Measurements from ENCODE around the gene PLCD1. TPM values are rescaled to one million over a fixed set of nuclear protein-coding genes. Genes with fewer than 3 reads are reported as not detected.
A peak's percentile ranks its signal among the peaks of the same experiment; 100 is the strongest.
"Not testable (repeated sequence)": the region's sequence is repeated elsewhere in the genome, so short reads cannot be mapped to it uniquely, and the experiment has no call there.

The PLCD1 gene
- total RNA-seq, 2 donors from 2014 or later, result 7.9 to 12.2 TPM

DNA sequence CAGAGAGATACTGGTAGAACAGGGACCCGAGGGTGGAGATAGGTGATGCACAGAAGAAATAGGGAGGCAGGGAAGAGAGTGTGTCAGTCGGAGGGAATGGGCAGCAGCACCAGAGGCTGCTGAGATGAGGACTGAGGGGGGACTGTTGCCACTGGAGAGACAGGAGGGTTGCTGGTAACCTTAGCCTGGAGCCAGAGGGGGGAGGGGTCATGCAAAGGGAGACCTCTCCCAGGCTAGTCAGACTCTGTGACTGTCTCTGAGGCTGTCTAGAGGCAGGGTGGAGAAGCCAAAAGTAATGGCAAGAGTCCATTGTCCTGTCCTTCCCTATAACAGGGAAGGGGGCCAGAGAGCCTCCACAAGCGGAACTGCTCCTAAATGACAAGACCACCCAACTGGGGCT, 7.5 kb upstream of the PLCD1 start:
- TF ChIP-seq, protein P1, sequence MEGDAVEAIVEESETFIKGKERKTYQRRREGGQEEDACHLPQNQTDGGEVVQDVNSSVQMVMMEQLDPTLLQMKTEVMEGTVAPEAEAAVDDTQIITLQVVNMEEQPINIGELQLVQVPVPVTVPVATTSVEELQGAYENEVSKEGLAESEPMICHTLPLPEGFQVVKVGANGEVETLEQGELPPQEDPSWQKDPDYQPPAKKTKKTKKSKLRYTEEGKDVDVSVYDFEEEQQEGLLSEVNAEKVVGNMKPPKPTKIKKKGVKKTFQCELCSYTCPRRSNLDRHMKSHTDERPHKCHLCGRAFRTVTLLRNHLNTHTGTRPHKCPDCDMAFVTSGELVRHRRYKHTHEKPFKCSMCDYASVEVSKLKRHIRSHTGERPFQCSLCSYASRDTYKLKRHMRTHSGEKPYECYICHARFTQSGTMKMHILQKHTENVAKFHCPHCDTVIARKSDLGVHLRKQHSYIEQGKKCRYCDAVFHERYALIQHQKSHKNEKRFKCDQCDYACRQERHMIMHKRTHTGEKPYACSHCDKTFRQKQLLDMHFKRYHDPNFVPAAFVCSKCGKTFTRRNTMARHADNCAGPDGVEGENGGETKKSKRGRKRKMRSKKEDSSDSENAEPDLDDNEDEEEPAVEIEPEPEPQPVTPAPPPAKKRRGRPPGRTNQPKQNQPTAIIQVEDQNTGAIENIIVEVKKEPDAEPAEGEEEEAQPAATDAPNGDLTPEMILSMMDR (IDR thresholded peaks at IDR 0.05), result no peak
- TF ChIP-seq POLR2A (IDR thresholded peaks at IDR 0.05), result no peak
- Histone ChIP-seq H3K27ac (no peak overlapping the region), H3K9me3 (no peaks in the 10 kb centered on the region), H3K4me3 (no peak overlapping the region), H3K27me3 (peaks cover 0 to 7% of the 10 kb centered on the region in 2 donors), H3K4me1 (peaks cover 9% of the 10 kb centered on the region), H3K36me3 (replicated peaks in 1 of 2; ENCODE audit: insufficient read depth in 1 of 2, low read depth in 2 of 2) (no peaks in the 10 kb centered on the region)
- DNase-seq (no peak), ATAC-seq (no peak)
- WGBS, 2 donors, result 75 to 86% methylated on average over 3 of the region's 3 CpGs
- intact Hi-C loops (cut with DNase I), result no loop called here

DNA sequence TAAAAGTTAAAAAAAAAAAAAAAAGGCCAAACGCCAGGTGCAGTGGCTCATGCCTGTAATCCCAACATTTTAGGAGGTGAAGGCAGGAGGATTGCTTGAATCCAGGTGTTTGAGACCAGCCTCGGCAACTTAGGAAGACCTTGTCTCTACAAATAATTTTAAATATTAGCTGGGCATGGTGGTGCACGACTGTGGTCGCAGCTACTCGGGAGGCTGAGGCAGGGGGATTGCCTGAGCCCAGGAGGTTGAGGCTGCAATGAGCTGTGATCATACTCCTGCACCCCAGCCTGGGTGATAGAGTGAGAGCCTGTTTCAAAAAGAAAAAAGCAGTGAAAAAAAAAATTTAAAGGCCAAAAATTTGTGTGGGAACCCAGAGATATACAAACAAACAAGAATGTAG, 6.8 kb upstream of the PLCD1 start:
- H3K27ac ChIP-seq, result no peak overlapping the region
- H3K9me3 ChIP-seq, result no peaks in the 10 kb centered on the region
- no peak for ATAC-seq
- H3K36me3 ChIP-seq (replicated peaks in 1 of 2; ENCODE audit: insufficient read depth in 1 of 2, low read depth in 2 of 2), result no peaks in the 10 kb centered on the region
- peaks cover 0 to 7% of the 10 kb centered on the region in 2 donors for H3K27me3 ChIP-seq
- no peak overlapping the region for H3K4me3 ChIP-seq
- 90 to 91% methylated on average over 5 of the region's 5 CpGs for WGBS, 2 donors
- peaks cover 9% of the 10 kb centered on the region for H3K4me1 ChIP-seq
- intact Hi-C loops (cut with DNase I), result no loop called here
- no peak for DNase-seq
- no peak for TF ChIP-seq POLR2A (IDR thresholded peaks at IDR 0.05)
- TF ChIP-seq, protein P1 (IDR thresholded peaks at IDR 0.05), result no peak

DNA sequence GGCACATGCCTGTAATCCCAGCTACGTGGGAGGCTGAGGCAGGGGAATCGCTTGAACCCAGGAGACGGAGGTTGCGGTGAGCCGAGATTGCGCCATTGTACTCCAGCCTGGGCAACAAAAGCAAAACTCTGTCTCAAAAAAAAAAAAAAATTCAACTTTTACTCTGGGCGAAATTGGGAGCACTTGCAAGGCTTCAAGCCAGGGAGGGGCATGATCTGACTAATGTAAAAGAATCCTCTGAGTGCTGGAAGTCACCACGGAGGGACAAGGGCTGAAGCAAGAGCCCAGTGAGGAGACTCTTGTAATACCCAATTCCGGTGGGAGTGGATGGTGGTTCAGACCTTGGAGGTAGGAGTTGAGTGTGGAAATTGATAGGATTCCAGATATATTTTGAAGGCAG, 4.9 kb upstream of the PLCD1 start:
- H3K36me3 ChIP-seq (replicated peaks in 1 of 2; ENCODE audit: insufficient read depth in 1 of 2, low read depth in 2 of 2); H3K9me3 ChIP-seq; DNase-seq; ATAC-seq; intact Hi-C loops (cut with DNase I); H3K27ac ChIP-seq; H3K4me3 ChIP-seq; H3K27me3 ChIP-seq: not testable (repeated sequence)
- peaks cover 17% of the 10 kb centered on the region for H3K4me1 ChIP-seq
- 86% methylated on average over 9 of the region's 9 CpGs for WGBS, 2 donors

DNA sequence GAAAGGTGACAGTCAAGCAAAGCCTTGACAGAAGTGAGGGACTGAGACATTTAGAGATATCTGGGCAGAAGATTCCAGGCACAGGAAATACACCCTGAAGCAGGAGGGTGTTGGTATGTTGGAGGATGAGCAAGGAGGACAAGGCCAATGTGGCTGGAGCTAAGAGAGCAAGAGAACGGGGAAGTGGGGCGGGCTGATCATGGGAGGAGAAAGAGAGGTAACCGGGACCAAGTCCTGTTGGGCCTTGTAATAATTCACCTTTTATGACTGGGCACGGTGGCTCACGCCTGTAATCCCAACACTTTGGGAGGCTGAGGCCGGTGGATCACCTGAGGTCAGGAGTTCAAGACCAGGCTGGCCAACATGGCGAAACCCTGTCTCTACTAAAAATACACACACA, 4.1 kb upstream of the PLCD1 start:
- ATAC-seq; intact Hi-C loops (cut with DNase I); DNase-seq; H3K36me3 ChIP-seq (replicated peaks in 1 of 2; ENCODE audit: insufficient read depth in 1 of 2, low read depth in 2 of 2); H3K27ac ChIP-seq; H3K4me3 ChIP-seq; H3K9me3 ChIP-seq; H3K27me3 ChIP-seq: not testable (repeated sequence)
- WGBS, 2 donors, result 86 to 94% methylated on average over 7 of the region's 7 CpGs
- peaks cover 16% of the 10 kb centered on the region for H3K4me1 ChIP-seq

DNA sequence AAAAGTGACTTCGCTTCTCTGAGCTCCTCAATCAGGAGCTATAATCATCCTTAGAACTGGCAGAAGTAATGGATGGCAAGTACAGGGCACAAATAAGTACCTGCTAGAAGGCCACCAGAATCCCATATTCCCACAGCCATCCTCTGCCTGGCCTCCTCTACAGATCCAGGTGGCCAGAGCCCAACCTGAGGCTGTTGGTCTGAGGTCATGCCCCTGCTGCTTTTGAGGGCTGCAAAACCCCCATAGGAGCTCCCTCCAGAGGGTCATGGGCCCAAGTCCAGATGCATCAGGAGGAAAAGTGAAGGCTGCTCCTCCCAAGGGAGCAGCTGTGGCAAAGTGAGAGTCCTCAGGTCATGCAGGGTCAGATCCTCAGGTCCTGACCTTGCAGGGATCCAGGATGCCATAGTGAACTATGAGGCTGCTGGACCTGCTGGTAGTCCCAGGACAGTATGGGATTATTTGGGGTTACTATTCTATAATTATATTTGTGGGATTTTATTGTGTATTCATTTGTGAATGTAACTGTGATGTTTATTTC, 3.0 kb upstream of the PLCD1 start:
- 73 to 100% methylated on average over 1 of the region's 1 CpG for WGBS, 2 donors
- Histone ChIP-seq H3K4me1 (peaks cover 17% of the 10 kb centered on the region), H3K36me3 (replicated peaks in 1 of 2; ENCODE audit: insufficient read depth in 1 of 2, low read depth in 2 of 2) (no peaks in the 10 kb centered on the region), H3K27ac (no peak overlapping the region), H3K9me3 (no peaks in the 10 kb centered on the region), H3K27me3 (no peaks in the 10 kb centered on the region), H3K4me3 (no peak overlapping the region)
- intact Hi-C loops (cut with DNase I), result no loop called here
- no peak for ATAC-seq
- DNase-seq, result no peak
- TF ChIP-seq POLR2A (IDR thresholded peaks at IDR 0.05), result no peak

DNA sequence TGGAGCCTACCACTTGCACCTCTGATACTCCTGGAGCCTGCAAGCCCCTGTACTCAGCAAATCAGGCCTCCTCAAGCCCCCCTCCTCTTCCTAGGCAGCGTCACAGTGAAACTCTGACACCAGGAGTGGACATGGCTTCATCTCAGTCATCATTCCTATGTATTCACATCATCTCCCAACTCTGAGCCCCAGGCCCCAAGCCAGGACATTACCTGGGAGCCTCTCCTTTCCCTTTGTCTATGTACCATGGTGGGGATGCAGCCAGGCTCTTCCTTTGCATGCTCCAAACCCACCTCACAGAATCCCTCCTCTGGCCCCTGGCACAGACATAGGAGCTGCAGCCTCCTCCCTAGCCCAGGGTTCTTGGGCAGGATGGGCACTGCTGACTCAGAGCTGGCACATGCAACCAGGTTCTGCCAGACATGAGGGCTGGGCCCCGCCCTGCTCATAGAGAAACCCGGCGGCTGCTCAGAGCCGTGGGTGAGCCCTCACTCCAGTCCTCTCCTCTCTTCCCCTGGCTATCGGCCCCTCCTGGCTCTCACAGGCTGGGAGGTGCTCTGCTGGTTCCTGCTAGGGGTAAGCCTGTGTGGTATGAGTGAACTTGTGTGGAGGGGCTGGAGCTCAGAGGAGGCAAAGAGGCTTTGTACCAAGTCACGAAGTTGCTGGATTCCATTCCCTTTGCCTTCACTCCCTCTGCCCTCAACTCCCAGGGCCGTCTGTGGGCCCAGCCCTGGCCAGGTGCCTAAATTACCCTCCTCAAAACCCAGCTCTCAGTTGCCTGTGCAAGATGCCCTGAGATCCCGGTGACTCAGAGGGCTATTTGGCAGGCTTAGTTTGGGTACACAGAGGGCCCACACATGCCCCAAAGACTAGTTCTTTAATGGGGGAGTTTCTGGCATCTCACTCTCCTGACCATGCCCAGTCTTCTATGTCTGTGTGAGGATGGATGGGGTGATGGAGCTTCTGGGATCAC, 1.9 kb upstream of the PLCD1 start:
- WGBS, 2 donors, result 38 to 61% methylated on average over 9 of the region's 9 CpGs
- peak; percentile 34 for ATAC-seq

More for the DNA sequence above, 1.9 kb upstream of the PLCD1 start:
- intact Hi-C loops (cut with DNase I), result no loop called here
- H3K4me1 ChIP-seq, result peaks cover 17% of the 10 kb centered on the region
- no peaks in the 10 kb centered on the region for H3K9me3 ChIP-seq
- H3K27ac ChIP-seq, result peak overlapping the region in 3 of 4 donors; percentile 55 to 64 (median 62)
- H3K36me3 ChIP-seq (replicated peaks in 1 of 2; ENCODE audit: insufficient read depth in 1 of 2, low read depth in 2 of 2), result no peaks in the 10 kb centered on the region
- H3K4me3 ChIP-seq, result no peak overlapping the region
- peak in 3 of 4 donors; percentile 53 to 78 (median 58) for DNase-seq
- no peaks in the 10 kb centered on the region for H3K27me3 ChIP-seq
- TF ChIP-seq POLR2A (IDR thresholded peaks at IDR 0.05), result no peak
- TF ChIP-seq, protein P1 (IDR thresholded peaks at IDR 0.05), result no peak

All from body of pancreas (tissue), 4 donors.